DMS153 treated with DMSO at 0.1 percent for 48 hours (cell line): ENCODE data around the gene FOXM1.
A peak's percentile ranks its signal among the peaks of the same experiment; 100 is the strongest.

ENCODE experiments used
- DNase-seq: peaks from one replicate; lab custom pipeline; 2025; ENCODE audit not compliant: unreplicated experiment; lab: John Stamatoyannopoulos, UW

The FOXM1 gene

GRCh38 chr12:2877047-2877952, at the start of gene FOXM1, which contains the start of gene RHNO1:
Gene FOXM1 (minus strand): TSS chr12:2877174. CDS start chr12:2874478, 2,696 bp downstream.
Gene RHNO1 (plus strand): TSS chr12:2877223. CDS start chr12:2885367, 8,144 bp downstream.
- DNase-seq, result peak; percentile 87

GRCh38 chr12:2925322-2925995, 48.5 kb upstream of the FOXM1 start:
- no peak for DNase-seq

- no peak for DNase-seq
Measured at GRCh38 chr12:2924019-2924418, 47.0 kb upstream of the FOXM1 start.

GRCh38 chr12:2923057-2923456, 46.1 kb upstream of the FOXM1 start:
- DNase-seq, result no peak

- DNase-seq, result no peak
Measured at GRCh38 chr12:2922329-2922728, 45.4 kb upstream of the FOXM1 start.

- no peak for DNase-seq
Measured at GRCh38 chr12:2919249-2919648, 42.3 kb upstream of the FOXM1 start.

GRCh38 chr12:2912216-2912575, 35.2 kb upstream of the FOXM1 start:
- no peak for DNase-seq

- DNase-seq, result no peak
Measured at GRCh38 chr12:2904260-2904659, 27.3 kb upstream of the FOXM1 start.

- no peak for DNase-seq
Measured at GRCh38 chr12:2902272-2902880, 25.4 kb upstream of the FOXM1 start.

GRCh38 chr12:2900642-2901041, 23.7 kb upstream of the FOXM1 start:
- no peak for DNase-seq

- DNase-seq, result no peak
Measured at GRCh38 chr12:2897418-2897817, 20.4 kb upstream of the FOXM1 start.

GRCh38 chr12:2895511-2895910, 18.5 kb upstream of the FOXM1 start:
- DNase-seq, result no peak

GRCh38 chr12:2895051-2895451, 18.1 kb upstream of the FOXM1 start:
- DNase-seq, result no peak

GRCh38 chr12:2893007-2893406, 16.0 kb upstream of the FOXM1 start:
- no peak for DNase-seq

GRCh38 chr12:2892246-2892645, 15.3 kb upstream of the FOXM1 start:
- no peak for DNase-seq

GRCh38 chr12:2891240-2892053, 14.5 kb upstream of the FOXM1 start:
- no peak for DNase-seq

- peak; percentile 94 for DNase-seq
Measured at GRCh38 chr12:2890388-2891239, 13.6 kb upstream of the FOXM1 start, which contains the start of gene TULP3. Gene TULP3 (plus strand): TSS chr12:2890891. CDS start chr12:2890948, 57 bp downstream.

GRCh38 chr12:2890001-2890387, 13.0 kb upstream of the FOXM1 start:
- DNase-seq, result no peak

GRCh38 chr12:2886768-2887450, 9.9 kb upstream of the FOXM1 start:
- no peak for DNase-seq
